Neural crest cell (in vitro differentiated cells): ENCODE measurements around the gene PTMS. TPM values are rescaled to one million over a fixed set of nuclear protein-coding genes. Genes with fewer than 3 reads are reported as not detected.
A peak's percentile ranks its signal among the peaks of the same experiment; 100 is the strongest.

Source experiments
- DNase-seq: peaks from one replicate; pipeline ENCODE4 v3.0.0; 2021; ENCODE audit warnings: low read depth, mixed read lengths, low spot score
- H3K27ac Mint-ChIP-seq: one replicate; pipeline ENCODE4 v1.8.0; 2021; ENCODE audit warnings: mild to moderate bottlenecking, mixed read lengths; ENCODE audit not compliant: unreplicated experiment
- H3K27me3 Mint-ChIP-seq: 2 replicates; pipeline ENCODE4 v1.8.0; 2021; ENCODE audit warnings: low read depth, mild to moderate bottlenecking, mixed read lengths
- H3K36me3 Mint-ChIP-seq: 2 replicates; pipeline ENCODE4 v1.8.0; 2021; ENCODE audit warnings: low read depth, mild to moderate bottlenecking, mixed read lengths
- H3K4me1 Mint-ChIP-seq: 2 replicates; pipeline ENCODE4 v1.8.0; 2021; ENCODE audit warnings: mixed read lengths
- H3K4me3 Mint-ChIP-seq: one replicate; pipeline ENCODE4 v1.8.0; 2021; ENCODE audit warnings: mild to moderate bottlenecking, mixed read lengths
- H3K9me3 Mint-ChIP-seq: 2 replicates; pipeline ENCODE4 v1.8.0; 2021; ENCODE audit warnings: mixed read lengths
- total RNA-seq: library from RNA; stranded (reverse); gene quantifications from 2 replicates; pipeline ENCODE4 v1.2.1, GENCODE V29; 2021
- TF ChIP-seq, protein P1 (sequence below): fragments of 200-600 bp; sonication (generic); conservative IDR thresholded peaks from 2 replicates; pipeline ENCODE4 v1.5.0; 2021; ENCODE audit warnings: antibody characterized with exemption, mild to moderate bottlenecking

The PTMS gene
- total RNA-seq, 1 donor from 2014 or later: 669 TPM

DNA sequence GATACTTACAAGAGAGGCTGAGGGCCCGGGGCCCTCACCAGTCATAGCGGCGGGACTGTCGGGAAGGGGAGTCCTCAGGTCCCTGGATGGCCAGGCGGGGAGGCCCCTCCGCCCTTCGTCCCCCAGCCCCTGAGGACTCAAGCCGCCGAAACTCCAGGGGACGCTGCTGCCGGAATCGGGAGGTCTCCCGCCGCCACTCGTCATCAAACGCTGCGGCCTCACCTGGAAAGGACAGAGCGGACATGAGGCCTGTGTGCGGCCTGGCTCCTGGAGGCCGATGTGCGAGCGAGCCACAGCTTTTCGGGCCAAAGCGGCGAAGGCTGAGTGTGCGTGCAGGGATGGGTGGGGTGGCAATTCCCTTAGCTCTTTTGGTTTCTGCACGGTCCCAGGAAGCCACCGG is 17.4 kb upstream of the PTMS start:
- DNase-seq: no peak
- Mint-ChIP-seq H3K9me3 (no peaks in the 10 kb centered on the region), H3K4me3 (peak overlapping the region; percentile 39), H3K4me1 (peaks cover 28% of the 10 kb centered on the region), H3K27me3 (no peaks in the 10 kb centered on the region), H3K27ac (no peak overlapping the region), H3K36me3 (peaks cover 13% of the 10 kb centered on the region)
- TF ChIP-seq, protein P1, sequence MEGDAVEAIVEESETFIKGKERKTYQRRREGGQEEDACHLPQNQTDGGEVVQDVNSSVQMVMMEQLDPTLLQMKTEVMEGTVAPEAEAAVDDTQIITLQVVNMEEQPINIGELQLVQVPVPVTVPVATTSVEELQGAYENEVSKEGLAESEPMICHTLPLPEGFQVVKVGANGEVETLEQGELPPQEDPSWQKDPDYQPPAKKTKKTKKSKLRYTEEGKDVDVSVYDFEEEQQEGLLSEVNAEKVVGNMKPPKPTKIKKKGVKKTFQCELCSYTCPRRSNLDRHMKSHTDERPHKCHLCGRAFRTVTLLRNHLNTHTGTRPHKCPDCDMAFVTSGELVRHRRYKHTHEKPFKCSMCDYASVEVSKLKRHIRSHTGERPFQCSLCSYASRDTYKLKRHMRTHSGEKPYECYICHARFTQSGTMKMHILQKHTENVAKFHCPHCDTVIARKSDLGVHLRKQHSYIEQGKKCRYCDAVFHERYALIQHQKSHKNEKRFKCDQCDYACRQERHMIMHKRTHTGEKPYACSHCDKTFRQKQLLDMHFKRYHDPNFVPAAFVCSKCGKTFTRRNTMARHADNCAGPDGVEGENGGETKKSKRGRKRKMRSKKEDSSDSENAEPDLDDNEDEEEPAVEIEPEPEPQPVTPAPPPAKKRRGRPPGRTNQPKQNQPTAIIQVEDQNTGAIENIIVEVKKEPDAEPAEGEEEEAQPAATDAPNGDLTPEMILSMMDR: no peak

DNA sequence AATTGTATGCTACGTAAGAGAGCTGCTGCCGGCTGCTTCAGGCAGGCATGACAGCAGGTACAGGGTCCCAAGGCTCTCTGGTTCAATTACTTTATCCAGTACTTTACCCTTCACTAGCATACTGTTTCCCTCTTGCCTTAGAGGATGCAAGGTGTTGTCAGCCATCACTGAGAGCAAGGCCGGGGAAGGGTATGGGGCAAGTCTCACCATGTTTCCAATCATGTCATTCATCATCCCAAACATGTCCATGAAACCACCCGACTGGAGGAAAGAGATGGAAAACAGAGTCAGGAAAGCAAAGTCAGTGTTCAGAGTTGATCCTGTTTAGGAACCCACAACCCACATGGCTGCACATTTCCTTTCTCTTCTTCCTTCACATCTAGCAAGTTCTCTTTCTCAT is 15.7 kb upstream of the PTMS start:
- Mint-ChIP-seq H3K4me3 (no peak overlapping the region), H3K36me3 (peaks cover 13% of the 10 kb centered on the region), H3K4me1 (peaks cover 33% of the 10 kb centered on the region), H3K9me3 (no peaks in the 10 kb centered on the region), H3K27me3 (no peaks in the 10 kb centered on the region), H3K27ac (no peak overlapping the region)
- no peak for DNase-seq
- TF ChIP-seq, protein P1: no peak

DNA sequence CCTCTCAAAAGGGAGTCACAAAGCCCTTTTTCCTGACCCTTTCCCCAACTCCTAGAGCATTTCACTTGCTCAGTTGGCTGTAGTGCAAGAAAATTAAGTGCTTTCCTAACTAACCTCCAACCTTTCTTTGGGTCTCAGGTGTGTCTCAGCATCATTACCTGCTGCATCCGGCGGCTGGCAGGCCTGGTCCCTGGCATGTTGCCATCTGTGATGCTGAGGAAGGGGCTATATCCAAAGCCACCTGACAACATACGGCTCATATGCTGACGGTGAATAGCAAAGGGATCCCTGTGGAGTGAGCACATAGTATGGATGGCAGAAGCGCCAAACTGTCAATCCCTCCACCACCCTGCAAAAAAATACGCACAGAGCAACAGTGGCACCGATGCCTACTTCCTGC is 14.4 kb upstream of the PTMS start:
- Mint-ChIP-seq H3K4me1 (peaks cover 33% of the 10 kb centered on the region), H3K27me3 (no peaks in the 10 kb centered on the region), H3K27ac (no peak overlapping the region), H3K9me3 (no peaks in the 10 kb centered on the region), H3K36me3 (peaks cover 13% of the 10 kb centered on the region), H3K4me3 (peak overlapping the region; percentile 97)
- DNase-seq: no peak
- TF ChIP-seq, protein P1: no peak

DNA sequence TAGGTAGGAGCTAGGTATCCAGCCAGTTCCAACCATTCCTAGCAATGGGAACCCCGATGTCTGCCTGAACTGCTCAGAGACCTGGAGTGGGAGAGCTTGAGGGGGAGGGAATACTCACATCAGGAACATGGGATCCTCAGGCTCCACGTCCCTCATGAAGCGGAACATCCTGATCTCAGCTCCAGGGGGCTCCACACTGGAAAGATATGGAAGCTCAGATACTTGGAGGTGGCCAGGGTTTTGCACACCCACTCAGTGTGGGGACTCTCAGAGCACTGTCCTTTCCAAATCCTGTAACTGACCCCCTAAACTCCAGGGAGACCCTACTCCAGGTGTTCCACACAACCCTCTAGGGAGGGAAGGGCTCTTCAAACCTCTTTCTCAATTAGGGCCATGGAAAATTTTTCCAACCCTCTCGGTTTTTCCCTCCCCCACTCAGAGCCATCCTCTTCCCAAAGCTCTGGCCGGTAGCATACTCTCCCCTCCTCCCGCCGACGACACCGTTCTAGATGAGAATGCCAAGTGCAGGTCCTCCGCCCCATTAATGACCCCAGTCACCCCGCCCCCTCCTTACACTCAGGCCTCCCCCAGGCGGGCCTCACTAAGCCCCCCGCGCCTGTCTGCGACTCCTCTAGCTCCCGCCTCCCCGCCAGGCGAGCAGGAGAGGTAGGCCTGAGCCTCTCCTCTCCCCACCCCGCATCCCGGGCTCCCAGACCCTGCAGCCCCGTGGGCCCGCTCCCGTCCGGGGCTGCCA is 13.8 kb upstream of the PTMS start:
- TF ChIP-seq, protein P1: peak; percentile 57
- DNase-seq: no peak
- H3K9me3 Mint-ChIP-seq: no peaks in the 10 kb centered on the region
- H3K27me3 Mint-ChIP-seq: no peaks in the 10 kb centered on the region
- H3K36me3 Mint-ChIP-seq: peaks cover 13% of the 10 kb centered on the region
- peak overlapping the region; percentile 97 for H3K4me3 Mint-ChIP-seq
- peak overlapping the region; percentile 31 for H3K27ac Mint-ChIP-seq
- H3K4me1 Mint-ChIP-seq: peaks cover 37% of the 10 kb centered on the region

DNA sequence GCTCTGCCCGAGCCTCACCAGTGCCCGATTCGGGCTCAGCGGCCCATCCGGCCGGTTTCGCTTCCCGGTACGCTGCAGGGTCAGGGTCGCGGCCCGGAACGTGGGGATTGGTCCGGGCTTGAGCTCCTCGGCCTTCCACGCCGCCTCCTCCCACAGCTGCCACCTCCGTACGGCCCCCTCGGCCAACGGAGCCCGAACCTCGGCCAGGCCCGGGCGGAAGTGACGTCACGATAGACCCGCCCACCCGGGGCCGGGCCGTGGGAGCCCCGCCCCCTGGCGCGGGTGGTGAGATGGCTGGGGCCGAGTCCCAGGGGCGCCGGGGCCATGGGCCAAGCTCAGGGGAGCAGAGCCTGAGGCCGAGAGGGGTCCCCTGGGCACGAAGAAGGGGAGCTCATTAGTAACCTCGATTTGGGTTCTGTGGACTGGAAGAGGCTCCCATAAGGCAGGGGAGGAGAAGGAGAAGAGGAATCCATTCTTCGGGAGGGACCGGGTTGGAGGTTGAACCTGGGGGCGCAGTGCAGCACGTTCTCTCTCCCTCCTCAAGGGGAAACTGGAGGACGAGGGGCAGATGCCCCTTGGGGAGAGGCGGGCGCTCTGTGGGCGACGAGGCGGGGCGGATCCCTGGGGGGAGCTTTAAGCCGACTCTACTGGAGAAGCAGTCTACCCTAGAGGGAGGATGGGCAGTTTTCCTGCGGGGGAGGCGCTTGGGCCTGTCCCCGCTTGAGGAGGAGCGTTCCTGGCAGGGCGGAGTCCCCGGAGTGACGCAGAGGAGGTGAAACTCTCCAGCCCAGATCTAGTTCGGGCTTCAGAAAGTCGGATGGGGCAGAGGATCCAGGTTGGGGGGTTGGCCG is 13.0 kb upstream of the PTMS start, which contains the start of gene MLF2:
Gene MLF2 (minus strand): TSS at position 221 of the 851 bp plus-strand sequence. CDS start 807 bp downstream, outside the sequence.
- peak within 1 kb of the TSS; percentile 99 for H3K27ac Mint-ChIP-seq
- no peaks in the 10 kb centered on the region for H3K9me3 Mint-ChIP-seq
- H3K4me1 Mint-ChIP-seq: peaks cover 43% of the 10 kb centered on the region
- H3K4me3 Mint-ChIP-seq: peak within 1 kb of the TSS; percentile 97
- no peaks in the 10 kb centered on the region for H3K27me3 Mint-ChIP-seq
- DNase-seq: peak; percentile 99
- TF ChIP-seq, protein P1: peak; percentile 100
- peaks cover 6% of the 10 kb centered on the region for H3K36me3 Mint-ChIP-seq
